Astrocyte of the spinal cord (primary cell): ENCODE measurements around the gene RASGEF1B.

Experiments used
- DNase-seq: peaks from one replicate; pipeline ENCODE4 v3.0.0; 2011; ENCODE audit warnings: low read depth, low spot score
- H3K4me3 ChIP-seq: 2 replicates; pipeline ENCODE4 v1.5.1; 2011; ENCODE audit warnings: low read depth, mild to moderate bottlenecking, low read length, moderate library complexity
- CTCF ChIP-seq: IDR thresholded peaks from 2 replicates; pipeline ENCODE4 v1.5.1; 2012; ENCODE audit warnings: low read depth, mild to moderate bottlenecking, low read length, inconsistent platforms
- in situ Hi-C: cut with HindIII; loops from 2 replicates; pipeline ENCODE4 v1.10.0; 2017; ENCODE audit warnings: low sequenced_read_pairs

RASGEF1B gene

GRCh38 chr4:81404741-81405140 is 67.0 kb downstream of the RASGEF1B start:
- H3K4me3 ChIP-seq, result no peak overlapping the region
- in situ Hi-C loops, result no loop called here
- DNase-seq, result no peak
- no peak for TF ChIP-seq CTCF

DNA sequence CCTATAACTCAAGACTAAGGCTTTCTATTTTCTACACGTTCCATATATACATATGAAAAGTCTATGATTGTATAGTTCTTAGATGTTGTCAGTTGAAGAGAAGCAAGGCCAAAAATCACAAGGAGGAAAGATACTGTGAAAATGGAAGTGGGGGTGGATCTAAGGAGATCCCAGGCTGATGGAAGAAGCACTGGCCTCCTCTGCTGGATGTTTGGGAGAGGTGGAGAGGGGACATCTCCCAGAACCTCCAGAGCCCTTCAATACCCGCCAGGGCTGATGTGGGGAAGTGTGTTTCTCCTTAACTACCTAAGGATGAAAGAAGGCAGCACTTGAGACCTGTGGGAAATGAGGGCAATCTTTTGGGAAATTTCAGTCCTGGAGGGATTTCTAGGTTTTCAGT is 67.4 kb downstream of the RASGEF1B start:
- in situ Hi-C loops, result no loop called here
- H3K4me3 ChIP-seq, result no peak overlapping the region
- no peak for DNase-seq
- TF ChIP-seq CTCF, result no peak

DNA sequence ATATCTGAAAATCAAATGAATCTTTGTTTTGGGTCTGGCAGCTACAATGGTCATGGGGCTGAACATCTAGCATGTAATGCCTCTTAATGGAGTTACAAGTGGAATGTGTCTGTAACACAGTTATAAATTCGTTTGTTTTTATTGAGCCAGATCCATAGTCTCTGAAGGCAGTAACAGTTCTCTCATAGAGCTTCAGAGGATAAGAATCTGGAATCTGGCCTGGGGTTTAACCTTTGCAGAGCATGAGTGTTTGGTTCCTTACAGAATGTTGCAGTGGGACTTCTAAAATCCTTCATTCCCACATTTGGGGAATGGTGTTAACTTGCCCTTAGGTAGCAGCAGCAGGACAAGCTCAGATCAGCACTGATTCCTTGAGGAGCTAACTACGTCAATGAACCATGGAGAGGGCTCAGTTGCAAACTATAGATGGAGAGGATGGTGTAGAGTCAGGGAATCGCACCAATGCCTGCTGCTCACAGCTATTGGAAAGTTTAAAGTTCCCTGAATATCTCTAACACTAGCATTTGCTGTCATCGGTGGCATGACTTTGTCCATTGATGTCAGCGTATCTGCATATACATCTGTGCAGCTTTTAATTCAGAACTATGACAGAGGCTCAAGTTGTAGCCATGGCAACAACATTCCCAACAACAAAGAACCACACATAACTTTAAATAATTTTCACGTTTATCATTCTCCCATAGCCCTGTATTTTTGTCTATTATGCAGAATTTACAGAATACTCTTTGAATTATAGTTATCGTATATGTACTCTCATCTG is 72.2 kb downstream of the RASGEF1B start:
- no peak for TF ChIP-seq CTCF
- DNase-seq, result no peak
- no peak overlapping the region for H3K4me3 ChIP-seq
- in situ Hi-C loops, result no loop called here

GRCh38 chr4:81398379-81398778 is 73.3 kb downstream of the RASGEF1B start:
- in situ Hi-C loops, result no loop called here
- no peak overlapping the region for H3K4me3 ChIP-seq
- TF ChIP-seq CTCF, result no peak
- DNase-seq, result no peak

DNA sequence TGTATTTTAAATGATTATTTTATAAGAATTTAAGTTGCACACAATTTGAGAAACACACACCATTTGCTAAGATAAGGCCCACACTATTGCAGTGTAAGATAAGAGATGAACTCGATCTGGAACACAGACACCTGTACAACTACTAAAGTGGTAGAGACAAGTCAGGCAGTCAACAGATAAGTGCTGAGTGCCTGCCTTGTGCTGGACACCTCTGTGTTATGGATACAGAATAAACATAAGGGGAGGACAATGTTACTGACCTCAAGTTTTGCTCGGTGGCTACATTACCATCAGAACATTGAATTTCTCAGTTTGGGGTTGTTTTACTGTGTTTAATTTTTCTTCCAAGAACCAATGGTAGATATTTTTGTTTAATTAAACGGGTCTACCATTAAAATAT is 74.1 kb downstream of the RASGEF1B start:
- in situ Hi-C loops, result no loop called here

DNA sequence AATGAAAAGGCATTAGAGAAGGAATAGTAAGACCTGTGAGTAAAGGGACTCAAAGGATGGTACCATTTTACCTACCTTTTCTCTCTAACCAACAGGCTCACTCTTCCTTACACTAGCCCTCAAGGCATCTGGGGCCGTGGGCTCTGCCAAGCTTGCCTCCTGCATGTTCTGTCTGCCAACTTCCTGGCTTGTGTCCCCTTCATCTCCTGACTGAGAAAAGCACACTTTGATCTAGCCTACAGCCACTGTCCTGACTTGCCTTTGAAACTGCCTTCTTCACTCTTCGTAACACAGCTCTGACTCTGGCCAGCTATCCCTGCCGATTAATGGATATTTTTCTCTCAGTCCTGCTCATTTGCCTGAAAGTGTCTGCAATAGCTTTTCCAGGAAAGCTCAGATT is 76.5 kb downstream of the RASGEF1B start:
- in situ Hi-C loops, result no loop called here
- no peak overlapping the region for H3K4me3 ChIP-seq
- no peak for TF ChIP-seq CTCF
- no peak for DNase-seq

More for the DNA sequence above, 74.1 kb downstream of the RASGEF1B start:
- H3K4me3 ChIP-seq, result no peak overlapping the region
- no peak for TF ChIP-seq CTCF
- no peak for DNase-seq
